ENCODE results near the gene DOCK4.

Gene DOCK4

DNA sequence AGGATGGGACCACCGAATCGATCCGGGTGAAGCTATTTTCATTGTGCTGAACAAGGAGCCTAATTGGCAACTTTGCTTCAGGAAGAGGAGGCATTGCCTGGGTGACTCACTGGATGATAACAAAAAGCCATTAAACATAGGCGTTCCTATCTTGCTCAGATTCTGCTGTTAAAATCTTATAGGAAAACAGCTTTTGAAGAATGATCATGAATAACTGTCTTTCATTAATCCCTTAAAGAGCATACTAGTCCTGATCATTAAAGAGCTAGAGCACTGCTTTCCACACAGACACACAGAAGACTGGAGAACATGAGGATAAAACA, 469.7 kb downstream of the DOCK4 start:
- Histone ChIP-seq H3K9ac (ENCODE audit: insufficient read length, low read depth) (no peak overlapping the region), H3K27me3 (ENCODE audit: insufficient read depth, insufficient read length) (no peaks in the 10 kb centered on the region), H3K4me3 (ENCODE audit: insufficient read length, low read depth) (no peak overlapping the region), H3K4me1 (ENCODE audit: insufficient read depth, insufficient read length) (no peaks in the 10 kb centered on the region), H3K9me3 (ENCODE audit: insufficient read depth, low read length) (no peaks in the 10 kb centered on the region), H3K36me3 (ENCODE audit: insufficient read depth, insufficient read length, low read length) (no peaks in the 10 kb centered on the region)
- TF ChIP-seq SUZ12 (IDR thresholded peaks at IDR 0.05; ENCODE audit: extremely low read depth, insufficient read depth, insufficient read length), result no peak
- no peak for TF ChIP-seq ZNF274 (IDR thresholded peaks at IDR 0.05; ENCODE audit: low read depth, low read length)
- no peak for TF ChIP-seq YY1 (IDR thresholded peaks at IDR 0.05; ENCODE audit: insufficient read depth, insufficient read length)
- DNase-seq (ENCODE audit: low read depth, low spot score), result no peak

DNA sequence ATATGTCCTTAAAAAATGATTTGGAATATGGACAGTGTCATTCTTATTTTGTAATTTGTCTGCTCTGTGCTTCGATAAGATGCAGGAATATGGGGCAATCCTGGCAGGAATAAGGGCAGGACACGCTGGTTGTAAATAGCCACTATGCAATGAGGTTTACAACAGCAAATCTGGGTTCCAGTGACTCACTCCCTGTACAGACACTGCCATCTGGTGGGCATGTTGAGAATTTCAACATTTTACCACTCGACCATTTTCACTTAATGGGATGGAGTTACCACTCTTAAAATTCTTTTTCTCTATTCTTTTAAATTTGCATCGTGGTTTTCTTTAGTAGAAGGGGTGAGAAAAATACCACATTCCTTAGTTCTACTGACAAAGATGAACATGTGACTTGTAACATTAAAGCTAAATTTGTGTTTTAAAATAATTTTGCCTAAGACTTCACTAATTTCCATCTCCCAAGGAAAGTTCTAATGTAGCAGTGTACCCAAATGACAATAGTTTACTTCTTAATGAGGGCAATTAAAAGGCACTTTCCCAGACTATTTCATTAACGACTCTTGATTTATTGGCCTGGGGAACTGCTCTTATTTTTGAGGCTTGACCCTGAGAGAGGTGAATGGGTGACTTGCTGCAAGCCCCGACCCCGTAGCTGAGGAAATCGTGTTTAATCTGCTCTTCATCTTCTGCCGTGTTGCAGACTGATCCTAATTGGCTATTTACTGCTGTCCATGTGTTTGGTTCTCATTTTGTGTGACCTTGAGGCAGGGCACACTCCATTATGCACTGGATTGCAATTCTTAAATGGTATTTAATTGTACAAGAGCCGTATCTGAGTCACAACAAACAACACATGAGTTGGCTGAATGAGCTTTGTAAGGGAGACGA, 470.3 kb downstream of the DOCK4 start:
- no peaks in the 10 kb centered on the region for H3K9me3 ChIP-seq (ENCODE audit: insufficient read depth, low read length)
- peak; percentile 49 for DNase-seq (ENCODE audit: low read depth, low spot score)
- no peak for TF ChIP-seq YY1 (IDR thresholded peaks at IDR 0.05; ENCODE audit: insufficient read depth, insufficient read length)
- TF ChIP-seq ZNF274 (IDR thresholded peaks at IDR 0.05; ENCODE audit: low read depth, low read length), result no peak
- TF ChIP-seq SUZ12 (IDR thresholded peaks at IDR 0.05; ENCODE audit: extremely low read depth, insufficient read depth, insufficient read length), result no peak
- no peak overlapping the region for H3K9ac ChIP-seq (ENCODE audit: insufficient read length, low read depth)
- H3K36me3 ChIP-seq (ENCODE audit: insufficient read depth, insufficient read length, low read length), result no peaks in the 10 kb centered on the region
- no peak overlapping the region for H3K4me3 ChIP-seq (ENCODE audit: insufficient read length, low read depth)
- H3K27me3 ChIP-seq (ENCODE audit: insufficient read depth, insufficient read length), result no peaks in the 10 kb centered on the region
- H3K4me1 ChIP-seq (ENCODE audit: insufficient read depth, insufficient read length), result no peaks in the 10 kb centered on the region

DNA sequence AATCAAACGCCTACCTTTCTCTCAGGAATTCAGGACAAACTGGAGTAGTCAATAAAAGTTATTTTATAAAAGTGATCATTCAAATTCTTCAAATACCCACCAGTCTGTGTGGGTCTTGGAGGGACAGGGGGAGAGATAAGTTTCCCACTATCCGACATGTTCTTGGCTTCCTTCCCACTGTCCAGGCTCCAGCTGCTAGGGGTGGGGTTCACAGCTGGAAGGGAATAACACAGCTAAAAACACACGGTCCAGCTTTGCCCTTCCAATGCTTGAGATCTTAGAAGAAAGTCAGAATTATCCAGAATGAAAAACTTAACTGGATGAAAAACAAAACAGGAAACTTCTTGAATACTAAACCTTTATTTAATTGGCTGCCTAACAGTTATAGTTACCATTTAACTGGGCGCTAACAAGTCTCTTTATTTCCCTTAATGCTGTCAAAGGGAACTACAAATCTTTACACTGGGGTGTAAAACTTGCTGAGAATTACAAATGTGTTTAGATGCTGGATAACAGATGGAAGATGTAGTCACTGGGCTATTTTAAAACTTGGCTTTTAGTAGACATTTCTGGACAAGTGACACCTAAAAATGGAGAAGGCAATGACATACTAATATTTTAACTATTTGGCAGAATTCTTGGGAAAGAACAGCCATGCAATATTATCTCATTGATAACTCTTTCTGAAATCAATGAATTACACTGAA, 471.1 kb downstream of the DOCK4 start:
- Histone ChIP-seq H3K9ac (ENCODE audit: insufficient read length, low read depth) (no peak overlapping the region), H3K36me3 (ENCODE audit: insufficient read depth, insufficient read length, low read length) (no peaks in the 10 kb centered on the region)
- no peak for TF ChIP-seq ZNF274 (IDR thresholded peaks at IDR 0.05; ENCODE audit: low read depth, low read length)
- TF ChIP-seq YY1 (IDR thresholded peaks at IDR 0.05; ENCODE audit: insufficient read depth, insufficient read length), result no peak
- TF ChIP-seq SUZ12 (IDR thresholded peaks at IDR 0.05; ENCODE audit: extremely low read depth, insufficient read depth, insufficient read length), result no peak

DNA sequence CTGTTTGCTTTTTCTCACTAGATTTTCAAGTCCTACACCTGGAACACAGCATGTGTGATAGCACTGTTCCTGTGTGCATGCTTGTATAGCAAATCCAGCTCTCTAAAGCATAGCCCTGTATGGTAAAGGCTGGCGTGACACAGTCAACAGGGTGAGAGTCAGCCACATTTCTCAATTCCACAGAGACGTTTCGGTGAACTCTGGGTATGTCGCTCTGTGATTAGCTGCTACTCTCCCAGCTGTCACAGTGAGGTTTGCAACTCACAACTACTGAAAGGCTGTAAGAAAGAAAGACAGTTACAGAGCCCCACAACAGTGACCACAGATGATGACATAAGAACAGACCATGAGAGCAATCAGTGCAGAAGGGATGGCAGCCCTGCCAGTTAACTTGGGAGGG, 473.3 kb downstream of the DOCK4 start:
- Histone ChIP-seq H3K36me3 (ENCODE audit: insufficient read depth, insufficient read length, low read length) (no peaks in the 10 kb centered on the region), H3K9ac (ENCODE audit: insufficient read length, low read depth) (no peak overlapping the region), H3K9me3 (ENCODE audit: insufficient read depth, low read length) (no peaks in the 10 kb centered on the region), H3K4me3 (ENCODE audit: insufficient read length, low read depth) (no peak overlapping the region), H3K27me3 (ENCODE audit: insufficient read depth, insufficient read length) (peaks cover 9% of the 10 kb centered on the region), H3K4me1 (ENCODE audit: insufficient read depth, insufficient read length) (no peaks in the 10 kb centered on the region)
- no peak for TF ChIP-seq SUZ12 (IDR thresholded peaks at IDR 0.05; ENCODE audit: extremely low read depth, insufficient read depth, insufficient read length)
- no peak for TF ChIP-seq YY1 (IDR thresholded peaks at IDR 0.05; ENCODE audit: insufficient read depth, insufficient read length)
- no peak for DNase-seq (ENCODE audit: low read depth, low spot score)

More for the DNA sequence above, 471.1 kb downstream of the DOCK4 start:
- DNase-seq (ENCODE audit: low read depth, low spot score), result no peak
- Histone ChIP-seq H3K9me3 (ENCODE audit: insufficient read depth, low read length) (no peaks in the 10 kb centered on the region), H3K4me1 (ENCODE audit: insufficient read depth, insufficient read length) (no peaks in the 10 kb centered on the region), H3K4me3 (ENCODE audit: insufficient read length, low read depth) (no peak overlapping the region), H3K27me3 (ENCODE audit: insufficient read depth, insufficient read length) (no peaks in the 10 kb centered on the region)

DNA sequence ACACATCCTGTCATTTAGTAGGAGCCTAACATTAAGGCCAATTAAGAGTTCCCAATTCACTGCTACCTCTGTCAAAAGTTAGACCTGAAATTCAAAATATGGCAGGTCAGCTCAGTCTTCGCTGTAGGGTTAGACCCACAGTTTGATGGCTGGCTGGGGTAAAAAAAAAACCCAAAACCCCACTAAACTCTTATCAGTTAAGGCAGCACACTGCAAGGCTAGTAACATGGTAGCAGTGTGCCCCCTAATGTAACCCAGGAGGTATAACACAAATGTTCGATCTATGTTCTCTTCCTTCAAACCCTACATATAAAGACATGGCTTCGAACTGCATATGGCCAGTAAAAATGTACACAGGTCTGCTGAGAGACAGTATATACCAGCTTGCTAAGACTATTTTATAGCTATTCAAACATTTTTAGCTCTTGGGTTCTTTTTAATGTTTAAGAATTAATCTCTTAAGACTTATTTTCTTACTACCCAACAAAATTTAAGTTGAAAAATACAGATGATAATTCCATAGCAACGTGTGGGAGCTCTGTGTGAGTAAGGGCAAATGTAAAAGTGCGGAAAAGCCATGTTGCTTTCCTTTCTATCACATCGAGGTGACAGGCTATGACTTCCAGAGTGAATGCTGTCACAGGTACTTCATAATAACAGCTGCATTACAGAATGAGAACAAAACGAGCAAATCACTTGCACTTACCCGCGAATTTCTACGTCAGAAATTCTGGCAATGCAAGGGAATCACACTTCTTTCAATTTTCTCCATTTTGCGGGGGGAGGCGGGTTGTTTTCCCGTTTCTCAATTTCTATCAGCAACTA, 475.5 kb downstream of the DOCK4 start:
- Histone ChIP-seq H3K9me3 (ENCODE audit: insufficient read depth, low read length) (no peaks in the 10 kb centered on the region), H3K4me3 (ENCODE audit: insufficient read length, low read depth) (no peak overlapping the region), H3K36me3 (ENCODE audit: insufficient read depth, insufficient read length, low read length) (no peaks in the 10 kb centered on the region), H3K27me3 (ENCODE audit: insufficient read depth, insufficient read length) (peaks cover 19% of the 10 kb centered on the region), H3K4me1 (ENCODE audit: insufficient read depth, insufficient read length) (no peaks in the 10 kb centered on the region), H3K9ac (ENCODE audit: insufficient read length, low read depth) (peak overlapping the region; percentile 34)
- peak; percentile 43 for DNase-seq (ENCODE audit: low read depth, low spot score)
- TF ChIP-seq YY1 (IDR thresholded peaks at IDR 0.05; ENCODE audit: insufficient read depth, insufficient read length) (no peak), SUZ12 (IDR thresholded peaks at IDR 0.05; ENCODE audit: extremely low read depth, insufficient read depth, insufficient read length) (no peak), ZNF274 (IDR thresholded peaks at IDR 0.05; ENCODE audit: low read depth, low read length) (no peak)

DNA sequence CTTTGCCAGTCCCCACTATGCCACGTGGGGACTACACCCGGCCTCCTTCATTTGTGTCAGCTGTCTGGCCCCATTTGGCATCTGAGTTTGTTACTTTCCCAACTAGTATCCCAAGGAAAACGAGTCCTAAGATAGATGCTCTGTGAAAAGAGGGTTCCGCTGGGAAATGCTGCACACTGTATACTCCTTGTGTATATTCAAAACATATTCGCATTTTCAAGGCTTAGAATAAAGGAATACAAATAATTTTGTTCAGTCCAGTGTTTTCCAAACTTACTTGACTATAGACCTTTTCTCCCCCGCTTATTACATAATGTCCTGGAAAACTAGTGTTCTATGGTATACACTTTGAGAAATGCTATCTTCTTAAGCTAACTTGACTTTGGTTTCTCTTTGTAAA, 476.1 kb downstream of the DOCK4 start:
- H3K9ac ChIP-seq (ENCODE audit: insufficient read length, low read depth), result no peak overlapping the region
- no peaks in the 10 kb centered on the region for H3K9me3 ChIP-seq (ENCODE audit: insufficient read depth, low read length)
- DNase-seq (ENCODE audit: low read depth, low spot score), result no peak
- H3K27me3 ChIP-seq (ENCODE audit: insufficient read depth, insufficient read length), result peaks cover 19% of the 10 kb centered on the region
- no peaks in the 10 kb centered on the region for H3K4me1 ChIP-seq (ENCODE audit: insufficient read depth, insufficient read length)
- no peaks in the 10 kb centered on the region for H3K36me3 ChIP-seq (ENCODE audit: insufficient read depth, insufficient read length, low read length)
- no peak for TF ChIP-seq SUZ12 (IDR thresholded peaks at IDR 0.05; ENCODE audit: extremely low read depth, insufficient read depth, insufficient read length)
- no peak for TF ChIP-seq ZNF274 (IDR thresholded peaks at IDR 0.05; ENCODE audit: low read depth, low read length)
- TF ChIP-seq YY1 (IDR thresholded peaks at IDR 0.05; ENCODE audit: insufficient read depth, insufficient read length), result no peak
- no peak overlapping the region for H3K4me3 ChIP-seq (ENCODE audit: insufficient read length, low read depth)

Data from NT2/D1 (cell line).